ENCODE data around the gene TSPAN9. TPM values are rescaled to one million over a fixed set of nuclear protein-coding genes. Genes with fewer than 3 reads are reported as not detected.

The TSPAN9 gene
- total and polyA plus RNA-seq, 9 of the 15 experiments (the other 6 are each of a cell fraction or from before 2014, with no cell fraction given), result 0.23 to 2.1 (median 0.60) TPM; not detected in 2

DNA sequence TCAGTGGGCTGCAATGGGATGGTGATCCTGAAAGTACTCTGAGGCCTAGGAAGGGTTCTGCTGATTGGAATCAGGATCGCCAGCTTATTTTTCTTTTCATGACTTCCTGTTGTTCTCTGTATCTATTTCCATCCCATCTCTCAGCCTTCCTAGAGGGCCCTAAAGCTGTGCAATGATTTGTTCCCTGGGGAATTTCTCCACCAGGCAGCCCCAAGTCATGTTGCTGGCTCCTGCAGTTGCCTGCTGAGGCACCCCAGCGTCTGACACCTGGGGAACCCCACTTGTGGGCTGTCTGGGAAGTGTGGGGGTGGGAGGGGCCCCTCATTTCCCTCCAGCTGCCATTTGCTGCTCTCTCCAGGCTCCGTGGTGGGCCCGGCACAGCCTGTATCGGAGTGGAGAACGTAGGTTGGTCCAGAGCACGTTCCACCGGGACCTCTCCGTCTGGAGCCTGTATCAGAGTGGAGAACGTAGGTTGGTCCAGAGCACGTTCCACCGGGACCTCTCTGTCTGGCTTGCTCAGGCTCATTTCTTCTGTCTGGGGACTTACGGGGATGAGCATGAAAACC is 138.3 kb downstream of the TSPAN9 start (continued):
- TF ChIP-seq NBN (IDR thresholded peaks at IDR 0.05; ENCODE audit: low read depth), result no peak

DNA sequence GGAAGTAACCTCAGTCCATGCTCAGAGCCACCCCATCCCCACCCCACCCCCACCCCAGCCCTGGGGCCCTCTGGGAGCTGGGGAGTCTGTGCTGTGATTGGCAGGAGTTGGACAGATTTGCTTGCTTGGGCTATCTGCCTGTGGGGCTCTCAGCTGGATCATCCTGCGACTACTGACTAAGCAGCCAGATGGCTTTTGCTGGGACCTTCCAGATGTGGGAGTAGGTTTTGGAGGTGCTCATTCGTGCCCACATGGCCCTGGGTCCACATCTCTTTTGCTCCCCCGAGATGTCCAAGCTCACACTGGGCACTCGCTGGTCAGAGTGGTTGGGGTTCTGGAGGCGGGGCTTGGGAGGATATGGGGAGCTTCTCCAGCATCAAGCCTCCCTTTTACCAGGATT is 138.9 kb downstream of the TSPAN9 start:
- DNase-seq (ENCODE audit: extremely low read depth in 1 of 4, low spot score in 3 of 4) (no peak), ATAC-seq (no peak), FAIRE-seq (no peak)
- Histone ChIP-seq H3K9me1 (ENCODE audit: control insufficient read depth, insufficient read depth, low read length) (no peaks in the 10 kb centered on the region), H3K4me1 (replicated peaks in 1 of 2; ENCODE audit: control insufficient read depth in 2 of 2, insufficient read depth in 2 of 2, low read length in 2 of 2) (no peaks in the 10 kb centered on the region), H3K36me3 (ENCODE audit: control insufficient read depth, insufficient read depth, low read length) (no peaks in the 10 kb centered on the region), H4K20me1 (replicated peaks; ENCODE audit: control insufficient read depth, insufficient read depth, low read length) (no peaks in the 10 kb centered on the region), H3K27ac (ENCODE audit: extremely low read depth, low read depth, low read length) (no peak overlapping the region), H3K79me2 (ENCODE audit: control insufficient read depth, insufficient read depth, low read length) (no peaks in the 10 kb centered on the region), H3K27me3 (ENCODE audit: control insufficient read depth in 2 of 2, insufficient read depth in 2 of 2, low read length in 2 of 2) (peaks cover 3 to 28% of the 10 kb centered on the region in 2 experiments; a peak in 3 of 5 replicates), H3K4me3 (no peak overlapping the region), H3K9ac (ENCODE audit: insufficient read depth in 1 of 2, low read depth in 2 of 2, low read length in 2 of 2) (no peak overlapping the region), H3K4me2 (ENCODE audit: insufficient read depth, low read length) (no peak overlapping the region), H2AFZ (ENCODE audit: low read depth, low read length) (no peak overlapping the region), H3K9me3 (replicated peaks; ENCODE audit: control insufficient read depth, insufficient read depth, low read depth, low read length) (no peaks in the 10 kb centered on the region)
- ChIA-PET CTCF (ENCODE audit: low intra/inter-chr PET ratio) (interaction anchor here (0.6 kb wide), 1 partner anchor 8 kb away, joined by 3 read pairs; no protein-coding TSS in a partner anchor), POLR2A (interaction anchor here (0.6 to 1.0 kb wide), 2 partner anchors 37 to 64 kb away, joined by 3 read pairs; no protein-coding TSS in a partner anchor)
- BruUV-seq (replicated peaks), result no TSS peak
- intact Hi-C loops (cut with micrococcal nuclease) (no loop called here), in situ Hi-C loops (cut with MboI) (no loop called here)
- TF ChIP-seq SMARCE1 (IDR thresholded peaks at IDR 0.05) (no peak), ATF1 (CRISPR knock-in tag; IDR thresholded peaks at IDR 0.05) (no peak), ATF1 (tag; IDR thresholded peaks at IDR 0.05) (no peak), CBX8 (IDR thresholded peaks at IDR 0.05; ENCODE audit: borderline replicate concordance, extremely low read depth, low read depth, low read length, poor library complexity, severe bottlenecking) (no peak), ZC3H8 (IDR thresholded peaks at IDR 0.05) (no peak), FOXA3 (CRISPR knock-in tag; conservative IDR thresholded peaks at IDR 0.05 in 1 of 2, IDR thresholded peaks at IDR 0.05 in 1 of 2) (no peak)
- TF ChIP-seq, protein P1, sequence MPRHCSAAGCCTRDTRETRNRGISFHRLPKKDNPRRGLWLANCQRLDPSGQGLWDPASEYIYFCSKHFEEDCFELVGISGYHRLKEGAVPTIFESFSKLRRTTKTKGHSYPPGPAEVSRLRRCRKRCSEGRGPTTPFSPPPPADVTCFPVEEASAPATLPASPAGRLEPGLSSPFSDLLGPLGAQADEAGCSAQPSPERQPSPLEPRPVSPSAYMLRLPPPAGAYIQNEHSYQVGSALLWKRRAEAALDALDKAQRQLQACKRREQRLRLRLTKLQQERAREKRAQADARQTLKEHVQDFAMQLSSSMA (CRISPR knock-in tag; IDR thresholded peaks at IDR 0.05), result no peak
- WGBS (ENCODE audit: insufficient coverage, low coverage, missing lambda C conversion rate), result 0% methylated on average over 4 of the region's 5 CpGs

Data from K562 (cell line).